Epithelial cell of prostate (primary cell): Measurements from ENCODE around the gene ZNF211.

Experiments used
- DNase-seq: peaks from one replicate; pipeline ENCODE4 v3.0.0-alpha.2; 2011; ENCODE audit warnings: low read depth, low spot score
- H3K27ac ChIP-seq: fragments of 450-650 bp; 2 replicates; pipeline ENCODE4 v1.5.1; 2017; ENCODE audit warnings: mild to moderate bottlenecking

Gene ZNF211

GRCh38 chr19:57653689-57654088 lies 20.7 kb downstream of the ZNF211 start:
- DNase-seq: no peak
- H3K27ac ChIP-seq: no peak overlapping the region

GRCh38 chr19:57655443-57655842 lies 22.5 kb downstream of the ZNF211 start:
- no peak overlapping the region for H3K27ac ChIP-seq
- DNase-seq: no peak

GRCh38 chr19:57656346-57656745 lies 23.4 kb downstream of the ZNF211 start:
- no peak overlapping the region for H3K27ac ChIP-seq
- no peak for DNase-seq

GRCh38 chr19:57664269-57665127 lies 31.5 kb downstream of the ZNF211 start:
- no peak overlapping the region for H3K27ac ChIP-seq
- DNase-seq: no peak

GRCh38 chr19:57665261-57665806 lies 32.4 kb downstream of the ZNF211 start:
- no peak overlapping the region for H3K27ac ChIP-seq

DNA sequence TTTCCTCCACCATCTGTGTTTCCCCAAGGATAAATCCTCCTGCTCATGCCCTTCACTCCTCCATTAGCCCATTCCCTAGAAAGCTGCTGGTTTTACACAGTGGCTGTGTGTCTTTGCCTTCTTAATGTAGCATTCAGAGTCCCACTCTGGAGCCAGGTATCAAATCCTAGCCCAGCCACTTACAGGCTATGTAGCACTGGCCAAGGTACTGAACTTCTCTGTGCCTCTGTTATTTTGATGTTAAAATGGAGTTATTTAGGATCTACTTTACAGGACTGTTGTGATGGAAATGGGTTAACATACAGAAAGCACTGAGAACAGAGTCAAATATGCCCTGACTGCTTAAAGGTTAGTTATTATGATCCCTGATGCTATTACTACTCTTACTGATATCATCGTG lies 34.3 kb downstream of the ZNF211 start:
- no peak overlapping the region for H3K27ac ChIP-seq
- DNase-seq: no peak

More at GRCh38 chr19:57665261-57665806, 32.4 kb downstream of the ZNF211 start:
- DNase-seq: no peak

GRCh38 chr19:57668635-57669034 lies 35.7 kb downstream of the ZNF211 start, which contains the start of gene ZSCAN4:
Gene ZSCAN4 (plus strand): TSS chr19:57668935. CDS start chr19:57676146, 7,211 bp downstream.
- H3K27ac ChIP-seq: no peak within 1 kb of the TSS
- DNase-seq: no peak

GRCh38 chr19:57671124-57671895 lies 38.3 kb downstream of the ZNF211 start:
- no peak for DNase-seq
- no peak overlapping the region for H3K27ac ChIP-seq

DNA sequence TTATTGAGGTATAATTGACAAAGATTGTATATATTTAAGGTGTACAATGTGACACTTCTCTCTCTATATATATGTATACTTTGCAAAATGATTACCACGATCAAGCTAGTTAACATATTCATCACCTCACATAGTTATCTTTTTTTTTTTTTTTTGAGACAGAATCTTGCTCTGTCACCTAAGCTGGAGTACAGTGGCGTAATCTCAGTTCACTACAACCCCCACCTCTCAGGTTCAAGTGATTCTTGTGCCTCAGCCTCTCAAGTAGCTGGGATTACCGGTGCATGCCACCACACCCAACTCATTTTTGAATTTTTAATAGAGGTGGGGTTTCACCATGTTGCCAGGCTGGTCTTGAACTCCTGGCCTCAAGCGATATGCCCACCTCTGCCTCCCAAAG lies 39.5 kb downstream of the ZNF211 start:
- DNase-seq: no peak
- no peak overlapping the region for H3K27ac ChIP-seq

GRCh38 chr19:57675881-57676280 lies 42.9 kb downstream of the ZNF211 start:
- no peak overlapping the region for H3K27ac ChIP-seq
- DNase-seq: no peak

GRCh38 chr19:57682226-57682766 lies 49.3 kb downstream of the ZNF211 start:
- H3K27ac ChIP-seq: no peak overlapping the region
- DNase-seq: no peak

GRCh38 chr19:57686727-57687126 lies 53.8 kb downstream of the ZNF211 start:
- no peak for DNase-seq
- no peak overlapping the region for H3K27ac ChIP-seq

GRCh38 chr19:57687363-57688010 lies 54.5 kb downstream of the ZNF211 start:
- DNase-seq: no peak
- no peak overlapping the region for H3K27ac ChIP-seq

GRCh38 chr19:57688011-57688763 lies 55.2 kb downstream of the ZNF211 start:
- H3K27ac ChIP-seq: peak overlapping the region; percentile 58
- DNase-seq: no peak

- peak; percentile 89 for DNase-seq
- H3K27ac ChIP-seq: peak overlapping the region; percentile 58
Observed at GRCh38 chr19:57689750-57690149, 56.8 kb downstream of the ZNF211 start.
